Dermis blood vessel endothelial cell (primary cell): ENCODE measurements around the gene LCE3D. TPM values are rescaled to one million over a fixed set of nuclear protein-coding genes. Genes with fewer than 3 reads are reported as not detected.

Source experiments
- total RNA-seq: library from RNA; depleted of rRNA; stranded (reverse); fragments of >200 nt; gene quantifications from 2 replicates; pipeline ENCODE4 v1.2.3, GENCODE V29; 2014

LCE3D gene
- total RNA-seq, 1 donor from 2014 or later: not detected

Other genes starting within 250 kb of the LCE3D start
- not detected in 2 replicates for gene FLG2, start 220.5 kb downstream of the LCE3D start, total RNA-seq
- gene CRNN, start 166.3 kb downstream of the LCE3D start, total RNA-seq: not detected in 2 replicates
- not detected in 2 replicates for gene LCE5A, start 69.7 kb downstream of the LCE3D start, total RNA-seq
- not detected in 2 replicates for gene CRCT1, start 66.0 kb downstream of the LCE3D start, total RNA-seq
- gene LCE3E, start 13.7 kb downstream of the LCE3D start, total RNA-seq: not detected in 2 replicates
- not detected in 2 replicates for gene LCE3C, start 19.7 kb upstream of the LCE3D start, total RNA-seq
- gene LCE3B, start 33.3 kb upstream of the LCE3D start, total RNA-seq: not detected in 2 replicates
- not detected in 2 replicates for gene LCE3A, start 42.6 kb upstream of the LCE3D start, total RNA-seq
- gene LCE2D, start 82.9 kb upstream of the LCE3D start, total RNA-seq: not detected in 2 replicates
- not detected in 2 replicates for gene LCE2C, start 94.8 kb upstream of the LCE3D start, total RNA-seq
- not detected in 2 replicates for gene LCE2B, start 105.6 kb upstream of the LCE3D start, total RNA-seq
- gene LCE2A, start 117.8 kb upstream of the LCE3D start, total RNA-seq: not detected in 2 replicates
- gene LCE4A, start 127.6 kb upstream of the LCE3D start, total RNA-seq: not detected in 2 replicates
- not detected in 2 replicates for gene KPRP, start 177.5 kb upstream of the LCE3D start, total RNA-seq
- gene LCE1F, start 194.6 kb upstream of the LCE3D start, total RNA-seq: not detected in 2 replicates
- not detected in 2 replicates for gene LCE1E, start 205.7 kb upstream of the LCE3D start, total RNA-seq
- not detected in 2 replicates for gene LCE1D, start 216.2 kb upstream of the LCE3D start, total RNA-seq
- not detected in 2 replicates for gene LCE1C, start 226.1 kb upstream of the LCE3D start, total RNA-seq
- not detected in 2 replicates for gene LCE1B, start 231.5 kb upstream of the LCE3D start, total RNA-seq
- gene LCE1A, start 247.0 kb upstream of the LCE3D start, total RNA-seq: not detected in 2 replicates